Mucosa of rectum (tissue), 2 donors: ENCODE measurements around the gene LGSN.
"Not testable (repeated sequence)": the region's sequence is repeated elsewhere in the genome, so short reads cannot be mapped to it uniquely, and the experiment has no call there.

ENCODE experiments used
- H3K27ac ChIP-seq, 2 donors: one replicate each; pipeline ENCODE4 v1.7.0; 2013; ENCODE audit warnings: inconsistent platforms in 2 of 2, low read depth in 2 of 2, low read length in 2 of 2
- H3K27me3 ChIP-seq, 2 donors: one replicate each; pipeline ENCODE4 v1.7.0; 2013; ENCODE audit warnings: low read length in 2 of 2; ENCODE audit not compliant: control insufficient read depth in 2 of 2, insufficient read depth in 2 of 2
- H3K36me3 ChIP-seq, 2 donors: one replicate each; pipeline ENCODE4 v1.7.0; 2013; ENCODE audit warnings: low read length in 2 of 2; ENCODE audit not compliant: control insufficient read depth in 2 of 2, insufficient read depth in 2 of 2
- H3K4me1 ChIP-seq, 2 donors: one replicate each; pipeline ENCODE4 v1.7.0; 2013; ENCODE audit warnings: low read length in 2 of 2, mild to moderate bottlenecking in 1 of 2; ENCODE audit not compliant: control insufficient read depth in 2 of 2, insufficient read depth in 2 of 2
- H3K4me3 ChIP-seq, 2 donors: one replicate each; pipeline ENCODE4 v1.7.0; 2013; ENCODE audit warnings: low read length in 2 of 2
- H3K9ac ChIP-seq, 2 donors: one replicate each; pipeline ENCODE4 v1.7.0; 2013; ENCODE audit warnings: low read length in 2 of 2, low read depth in 1 of 2, mild to moderate bottlenecking in 1 of 2
- H3K9me3 ChIP-seq, 2 donors: one replicate each; pipeline ENCODE4 v1.7.0; 2013; ENCODE audit warnings: low read length in 2 of 2; ENCODE audit not compliant: control insufficient read depth in 2 of 2
- donor health status: healthy.
- donor health status: Normal muscosa, but diverticular disease.

Gene LGSN

DNA sequence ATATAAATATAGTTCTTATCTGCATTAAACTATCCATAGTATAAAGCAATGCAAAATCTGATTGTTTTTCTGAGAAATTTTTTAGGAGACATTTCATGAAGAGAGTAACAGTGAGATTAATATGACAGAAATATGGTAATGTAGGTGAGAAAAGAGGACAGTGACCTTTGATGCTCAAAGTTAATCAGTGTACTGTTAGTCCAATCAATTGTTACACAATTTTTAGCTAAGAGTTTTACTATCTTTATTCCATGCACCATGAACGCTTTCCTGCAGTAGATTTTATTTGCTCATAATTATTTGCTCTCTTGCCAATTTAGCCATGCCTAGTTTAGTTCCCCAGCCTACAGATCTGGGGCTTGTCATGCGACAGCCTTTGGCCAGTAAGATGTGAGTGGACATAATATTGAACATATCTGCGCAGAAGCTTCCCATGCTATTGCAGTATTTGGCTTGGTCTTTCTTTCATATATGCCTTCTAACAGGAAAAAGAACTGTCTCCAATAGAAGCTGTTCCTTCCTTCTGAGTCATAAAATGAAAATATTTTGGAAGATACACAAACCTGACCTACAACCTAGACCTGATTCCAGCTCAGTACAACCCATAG lies 69.8 kb downstream of the LGSN start:
- Histone ChIP-seq H3K9ac (no peak overlapping the region), H3K4me1 (no peaks in the 10 kb centered on the region), H3K4me3 (no peak overlapping the region), H3K9me3 (no peaks in the 10 kb centered on the region), H3K36me3 (no peaks in the 10 kb centered on the region), H3K27me3 (no peaks in the 10 kb centered on the region), H3K27ac (no peak overlapping the region)

DNA sequence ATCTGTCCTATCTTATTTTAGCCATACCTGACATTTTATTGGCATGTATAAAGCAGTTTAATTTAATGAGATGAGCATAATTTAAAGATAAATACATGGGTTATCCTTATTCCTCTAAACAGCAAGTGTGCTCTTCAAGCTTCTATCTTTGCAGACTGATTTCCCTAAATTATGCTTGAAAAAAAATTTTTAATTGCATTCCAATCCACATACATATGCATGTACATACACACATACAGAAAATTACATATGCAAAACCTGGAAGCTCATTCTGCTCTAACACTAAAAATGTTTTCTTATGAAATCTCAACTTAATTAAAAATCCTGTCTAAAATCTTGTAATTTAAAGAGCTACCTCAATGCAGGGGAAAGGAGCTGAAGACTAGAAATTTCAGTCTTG lies 73.2 kb downstream of the LGSN start:
- H3K36me3 ChIP-seq, result no peaks in the 10 kb centered on the region
- H3K4me3 ChIP-seq, result no peak overlapping the region
- H3K9ac ChIP-seq, result no peak overlapping the region
- no peaks in the 10 kb centered on the region for H3K9me3 ChIP-seq
- H3K27me3 ChIP-seq, result no peaks in the 10 kb centered on the region
- no peaks in the 10 kb centered on the region for H3K4me1 ChIP-seq
- H3K27ac ChIP-seq, result no peak overlapping the region

DNA sequence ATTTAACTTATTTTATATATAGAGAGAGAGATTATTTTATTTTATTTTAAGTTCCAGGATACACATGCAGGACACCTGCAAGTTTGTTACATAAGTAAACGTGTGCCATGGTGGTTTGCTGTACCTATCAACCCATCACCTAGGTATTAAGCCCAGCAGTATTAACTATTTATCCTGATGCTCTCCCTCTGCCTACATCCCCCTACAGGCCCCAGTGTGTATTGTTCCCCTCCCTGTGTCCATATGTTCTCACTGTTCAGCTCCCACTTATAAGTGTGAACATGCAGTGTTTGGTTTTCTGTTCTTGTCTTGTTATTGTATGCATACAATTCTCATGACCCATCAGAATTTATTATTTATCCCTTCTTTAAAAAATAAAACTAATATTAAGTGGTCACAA lies 73.9 kb downstream of the LGSN start:
- Histone ChIP-seq H3K27ac (no peak overlapping the region), H3K4me1 (no peaks in the 10 kb centered on the region), H3K4me3 (no peak overlapping the region), H3K9ac (no peak overlapping the region), H3K36me3 (no peaks in the 10 kb centered on the region), H3K27me3 (no peaks in the 10 kb centered on the region), H3K9me3 (no peaks in the 10 kb centered on the region)

DNA sequence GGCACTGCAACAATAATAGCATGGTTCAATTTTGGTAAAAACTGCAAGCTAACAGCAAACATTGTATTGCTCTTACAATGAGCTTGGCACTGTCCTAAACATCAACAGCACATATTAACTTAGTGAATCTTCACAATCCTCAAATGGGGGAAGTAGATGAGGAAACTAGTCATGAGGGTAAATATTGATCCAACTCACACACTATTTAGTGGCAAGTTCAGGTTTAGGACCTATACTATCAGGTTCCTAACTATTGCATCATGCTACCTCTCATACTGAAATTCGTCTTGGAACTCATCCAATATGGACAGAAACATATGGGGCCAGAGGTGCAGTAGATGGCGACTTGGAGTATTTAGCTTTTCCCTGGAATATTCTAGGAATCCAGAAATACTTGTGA lies 74.4 kb downstream of the LGSN start:
- no peaks in the 10 kb centered on the region for H3K27me3 ChIP-seq
- H3K9me3 ChIP-seq, result no peaks in the 10 kb centered on the region
- H3K9ac ChIP-seq, result no peak overlapping the region
- no peaks in the 10 kb centered on the region for H3K36me3 ChIP-seq
- no peak overlapping the region for H3K27ac ChIP-seq
- H3K4me1 ChIP-seq, result no peaks in the 10 kb centered on the region
- H3K4me3 ChIP-seq, result no peak overlapping the region

DNA sequence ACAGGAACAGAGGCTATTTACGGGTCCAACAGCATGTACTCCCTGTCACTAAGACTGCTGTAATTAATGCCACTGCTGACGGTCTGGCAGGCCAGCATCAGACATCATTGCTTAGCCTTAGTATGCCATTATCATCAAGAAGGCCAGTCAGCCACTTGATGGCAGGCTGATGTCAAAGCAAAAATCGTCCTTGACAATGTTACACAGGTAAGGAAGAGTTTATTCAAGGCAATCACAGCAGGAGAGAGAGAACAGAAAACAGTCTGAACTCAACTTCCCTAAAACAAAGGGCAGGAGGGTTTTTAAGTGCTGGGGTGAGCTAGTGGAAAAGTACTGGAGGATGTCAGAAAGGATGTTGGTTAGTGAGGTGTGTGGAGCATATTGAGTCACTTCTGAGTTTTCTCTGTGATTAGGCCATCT lies 83.4 kb downstream of the LGSN start:
- H3K9ac ChIP-seq, result no peak overlapping the region
- no peaks in the 10 kb centered on the region for H3K9me3 ChIP-seq
- no peaks in the 10 kb centered on the region for H3K36me3 ChIP-seq
- no peak overlapping the region for H3K4me3 ChIP-seq
- no peaks in the 10 kb centered on the region for H3K27me3 ChIP-seq
- H3K4me1 ChIP-seq, result no peaks in the 10 kb centered on the region
- H3K27ac ChIP-seq, result no peak overlapping the region

DNA sequence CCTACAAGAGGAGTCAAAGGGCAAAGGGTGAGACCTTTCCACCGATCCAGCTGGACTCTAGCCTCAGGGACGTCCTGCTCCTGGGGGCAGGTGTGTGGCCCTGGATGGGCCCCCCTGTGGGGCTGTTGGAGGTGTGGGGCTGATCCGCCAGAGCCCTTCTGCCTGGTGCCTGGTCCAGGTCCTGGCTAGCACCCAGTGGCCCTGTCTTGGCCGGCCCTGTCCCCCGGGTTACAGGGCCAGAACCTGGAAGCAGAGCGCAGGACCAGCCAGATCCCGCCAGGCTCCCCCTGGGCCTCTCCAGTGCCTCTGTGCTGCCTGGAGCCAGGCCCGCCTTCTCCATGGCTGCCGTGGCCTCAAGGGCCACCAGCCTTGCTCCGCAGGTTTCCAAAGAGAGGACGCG lies 89.3 kb downstream of the LGSN start:
- H3K9me3 ChIP-seq, H3K4me3 ChIP-seq, H3K27ac ChIP-seq, H3K9ac ChIP-seq, H3K27me3 ChIP-seq, H3K4me1 ChIP-seq, H3K36me3 ChIP-seq: not testable (repeated sequence)

DNA sequence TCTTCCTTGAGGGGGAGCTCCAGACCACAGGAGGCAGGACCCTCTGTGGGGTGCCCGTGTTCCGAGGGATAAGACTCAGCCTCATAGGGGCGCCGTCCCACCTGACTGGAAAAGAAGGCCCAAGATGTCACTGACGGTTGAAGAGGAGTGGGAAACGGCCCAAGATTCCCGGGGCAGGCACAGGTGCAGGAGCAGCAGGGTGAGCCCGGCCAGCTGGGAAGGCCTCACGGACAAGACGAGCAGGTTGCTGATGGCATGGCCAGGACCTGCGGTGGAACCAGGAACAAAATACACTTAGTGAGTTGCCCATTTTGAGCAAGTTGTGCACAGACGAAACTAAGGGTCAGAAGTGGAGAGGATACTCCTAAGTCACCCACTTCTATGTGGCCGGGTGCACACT lies 89.8 kb downstream of the LGSN start:
- H3K4me1 ChIP-seq, H3K27ac ChIP-seq, H3K36me3 ChIP-seq, H3K4me3 ChIP-seq, H3K27me3 ChIP-seq, H3K9ac ChIP-seq, H3K9me3 ChIP-seq: not testable (repeated sequence)

DNA sequence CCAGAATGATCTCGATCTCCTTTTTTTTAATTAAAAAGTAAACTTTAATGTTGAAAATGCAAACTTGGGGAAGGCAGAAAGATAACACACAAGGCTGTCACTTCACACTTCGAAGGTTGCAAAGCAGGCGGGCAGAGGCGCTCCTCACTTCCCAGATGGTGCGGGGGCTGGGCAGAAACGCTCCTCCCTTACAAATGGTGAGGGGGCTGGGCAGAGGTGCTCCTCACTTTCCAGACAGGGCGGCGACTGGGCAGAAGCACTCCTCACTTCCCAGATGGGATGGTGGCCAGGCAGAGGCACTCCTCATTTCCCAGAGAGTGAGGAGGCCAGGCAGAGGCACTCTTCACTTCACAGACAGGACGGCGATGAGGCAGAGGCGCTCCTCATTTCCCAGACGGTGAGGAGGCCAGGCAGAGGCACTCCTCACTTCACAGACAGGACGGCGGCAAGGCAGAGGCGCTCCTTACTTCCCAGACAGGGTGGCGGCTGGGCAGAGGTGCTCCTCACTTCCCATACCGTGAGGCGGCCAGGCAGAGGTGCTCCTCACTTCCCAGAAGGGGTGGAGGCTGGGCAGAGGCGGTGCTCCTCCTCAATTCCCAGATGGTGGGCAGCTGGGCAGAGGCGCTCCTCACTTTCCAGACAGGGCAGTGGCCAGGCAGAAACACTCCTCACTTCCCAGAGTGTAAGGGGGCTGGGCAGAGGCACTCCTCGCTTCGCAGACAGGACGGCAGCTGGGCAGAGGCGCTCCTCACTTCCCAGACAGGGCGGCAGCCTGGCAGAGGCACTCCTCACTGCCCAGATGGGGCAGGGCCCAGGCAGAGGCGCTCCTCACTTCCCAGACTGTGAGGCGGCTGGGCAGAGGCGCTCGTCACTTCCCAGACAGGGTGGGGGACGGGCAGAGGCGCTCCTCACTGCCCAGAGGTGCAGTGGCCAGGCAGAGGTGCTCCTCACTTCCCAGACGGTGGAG lies 91.6 kb downstream of the LGSN start:
- not testable (repeated sequence) for H3K36me3 ChIP-seq, H3K4me3 ChIP-seq, H3K27ac ChIP-seq, H3K27me3 ChIP-seq, H3K9me3 ChIP-seq, H3K9ac ChIP-seq, H3K4me1 ChIP-seq

DNA sequence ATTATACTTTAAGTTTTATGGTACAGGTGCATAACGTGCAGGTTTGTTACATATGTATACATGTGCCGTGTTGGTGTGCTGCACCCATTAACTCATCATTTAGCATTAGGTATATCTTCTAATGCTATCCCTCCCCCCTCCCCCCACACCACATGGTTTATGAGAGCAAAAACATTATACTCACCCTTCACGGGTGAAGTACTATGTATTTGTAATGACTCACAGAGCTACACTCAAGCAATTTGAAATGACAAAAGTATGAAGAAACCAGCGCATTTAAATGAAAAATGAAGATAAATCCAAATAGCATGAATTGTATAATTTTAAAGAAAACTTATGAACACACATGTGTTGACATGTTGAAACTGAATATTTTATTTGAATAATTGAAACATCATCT lies 93.8 kb downstream of the LGSN start:
- H3K27ac ChIP-seq, H3K9ac ChIP-seq, H3K36me3 ChIP-seq, H3K27me3 ChIP-seq, H3K4me3 ChIP-seq, H3K9me3 ChIP-seq, H3K4me1 ChIP-seq: not testable (repeated sequence)
